HS-27A (cell line): Measurements from ENCODE around the gene MED16.

Experiments
- DNase-seq: peaks from one replicate; pipeline ENCODE4 v3.0.0-alpha.2; 2012; ENCODE audit warnings: low read depth, missing footprints

The MED16 gene

DNA sequence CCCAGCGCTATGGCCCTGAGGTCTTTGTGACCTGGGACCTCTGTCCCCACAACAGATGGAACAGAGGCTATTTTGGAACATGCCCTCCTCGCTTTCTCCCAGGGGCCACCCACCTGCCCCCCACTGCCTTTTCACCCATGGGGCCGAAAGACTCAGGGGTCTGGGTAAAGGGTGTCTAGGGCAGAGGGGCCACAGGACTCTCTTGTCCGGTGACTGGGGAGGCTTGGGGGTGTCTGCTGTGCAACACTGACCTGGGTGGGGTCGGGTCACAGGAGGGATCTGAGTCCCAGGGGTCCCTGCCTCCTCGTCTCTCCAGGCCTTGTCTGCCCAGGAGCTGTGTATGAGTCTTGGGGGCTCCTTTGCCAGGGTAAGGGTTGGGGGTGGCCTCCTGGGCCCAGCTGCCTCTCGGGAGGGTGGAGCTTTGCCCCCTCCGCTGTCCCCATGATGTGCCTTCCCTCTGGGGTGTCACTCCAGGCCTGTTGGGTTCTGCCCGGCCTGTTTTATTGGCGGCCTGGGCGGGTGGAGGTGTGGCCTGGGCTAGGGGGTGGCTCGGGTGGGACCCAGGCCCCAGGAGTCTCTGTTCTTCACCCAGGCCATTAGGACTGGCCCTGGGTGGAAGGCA is 34.9 kb upstream of the MED16 start:
- no peak for DNase-seq

DNA sequence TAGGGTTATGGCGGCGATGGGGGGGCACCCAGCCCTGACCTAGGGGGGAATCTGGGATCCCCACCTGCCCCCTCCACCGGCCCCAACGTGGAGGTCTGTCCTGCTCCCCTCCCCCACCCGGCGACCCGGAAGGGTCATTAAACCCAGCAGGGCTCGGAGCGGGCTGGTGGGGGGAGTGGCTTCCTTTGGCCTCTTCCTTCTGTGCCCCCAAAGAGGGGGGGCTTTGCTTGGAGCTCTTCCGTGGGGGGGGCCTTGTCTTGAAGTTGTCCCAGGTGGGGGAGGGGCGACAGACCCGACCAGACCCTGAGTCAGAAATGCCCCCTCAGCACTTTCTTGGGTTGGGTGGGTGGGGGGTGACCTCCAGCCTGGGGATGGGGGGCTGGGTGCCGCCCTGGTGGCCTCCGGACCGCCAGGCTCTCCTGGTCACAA is 34.4 kb upstream of the MED16 start:
- DNase-seq, result no peak

DNA sequence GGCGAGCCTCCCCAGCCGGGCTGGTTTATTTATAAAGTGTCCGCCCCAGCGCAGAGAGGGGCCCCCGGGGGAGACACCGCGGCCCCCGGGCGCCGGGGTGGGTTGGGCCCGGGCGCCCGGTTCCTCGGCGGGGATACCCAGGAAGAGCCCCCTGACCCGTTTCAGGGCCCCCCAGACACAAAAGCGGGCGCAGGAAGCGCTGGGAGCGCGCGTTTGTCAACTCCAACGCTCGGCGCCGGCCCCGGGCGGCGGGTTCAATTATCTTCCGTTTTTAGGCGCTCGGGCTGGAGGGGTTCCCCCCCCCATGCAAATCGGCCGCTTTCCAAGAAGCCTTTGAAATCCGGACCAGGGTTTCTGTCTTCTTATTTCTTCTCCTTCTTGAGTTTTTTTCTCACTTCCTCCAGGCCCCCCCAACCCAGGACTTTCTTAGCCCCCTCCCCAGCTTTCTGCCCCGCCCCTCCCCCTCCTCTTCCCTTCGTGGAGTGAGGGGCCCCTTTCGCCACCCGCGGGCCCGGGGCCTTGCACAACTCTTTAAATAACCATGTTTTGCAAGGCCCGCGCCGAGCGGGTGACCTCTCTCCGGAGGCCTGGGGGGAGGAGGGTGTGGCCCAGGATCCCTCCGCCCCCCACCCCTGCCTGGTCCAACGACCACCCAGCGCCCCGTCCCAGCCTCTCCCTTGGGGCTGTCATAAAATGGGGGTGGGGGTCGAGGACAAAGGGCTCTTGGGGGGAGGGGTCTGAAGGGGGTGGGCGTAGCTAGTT is 33.8 kb upstream of the MED16 start:
- DNase-seq, result no peak

DNA sequence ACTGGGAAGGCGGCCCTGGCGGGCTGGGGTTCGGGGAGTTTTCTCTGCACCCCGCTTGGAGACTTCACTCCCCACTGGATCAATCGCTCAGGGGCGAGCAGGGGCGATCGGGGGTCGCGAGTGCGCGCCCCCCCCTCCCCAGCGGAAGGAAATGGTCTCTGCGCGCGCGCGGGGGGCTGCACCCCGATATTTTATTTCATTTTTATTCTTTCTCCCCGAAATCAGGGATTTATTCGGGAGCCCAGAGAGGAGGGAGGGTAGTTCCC is 33.3 kb upstream of the MED16 start:
- no peak for DNase-seq

DNA sequence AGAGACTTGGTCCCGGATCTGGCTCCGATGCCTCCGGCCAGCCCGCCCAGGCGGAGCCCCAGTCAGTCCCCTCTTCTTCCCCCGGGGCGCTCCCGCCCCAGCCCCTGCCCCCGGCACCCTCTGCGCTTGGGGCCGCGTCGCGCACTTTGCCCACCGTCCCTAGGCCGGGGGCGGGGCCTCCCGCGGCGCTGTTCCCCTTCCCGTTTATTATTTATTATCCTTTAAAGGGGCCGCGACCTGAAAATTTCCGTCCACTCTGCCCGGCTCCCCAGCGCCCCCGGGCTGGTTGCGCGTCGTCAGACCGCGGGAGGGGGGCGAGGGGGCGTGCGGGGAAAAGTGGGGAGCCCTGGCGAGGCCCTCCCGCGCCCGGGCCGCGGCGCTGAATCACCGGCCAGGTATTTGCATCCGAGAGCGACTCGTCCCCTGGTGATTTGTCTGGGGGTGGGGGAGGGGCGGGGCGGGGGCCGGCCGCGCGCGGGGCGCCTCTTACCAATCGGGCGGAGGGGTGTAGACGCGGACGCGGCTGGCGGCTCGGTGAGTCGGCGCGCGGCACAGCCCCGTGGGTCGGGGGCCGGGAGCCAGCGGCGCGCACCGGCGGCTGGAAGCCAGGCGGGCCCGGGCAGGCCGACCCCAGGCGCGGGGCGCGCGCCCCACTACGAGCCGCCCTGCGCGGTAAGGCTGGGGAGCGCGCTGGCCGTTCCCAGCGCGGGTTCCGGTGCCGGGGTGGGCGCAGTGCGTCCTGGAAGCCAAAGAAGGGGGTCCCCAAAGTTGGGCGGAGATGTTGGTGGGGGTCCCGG is 32.7 kb upstream of the MED16 start, which contains the start of gene ARID3A:
ARID3A (plus strand) TSS at position 510 of the 797 bp plus-strand sequence. CDS start 3,494 bp downstream, outside the sequence.
- peak; percentile 66 for DNase-seq

DNA sequence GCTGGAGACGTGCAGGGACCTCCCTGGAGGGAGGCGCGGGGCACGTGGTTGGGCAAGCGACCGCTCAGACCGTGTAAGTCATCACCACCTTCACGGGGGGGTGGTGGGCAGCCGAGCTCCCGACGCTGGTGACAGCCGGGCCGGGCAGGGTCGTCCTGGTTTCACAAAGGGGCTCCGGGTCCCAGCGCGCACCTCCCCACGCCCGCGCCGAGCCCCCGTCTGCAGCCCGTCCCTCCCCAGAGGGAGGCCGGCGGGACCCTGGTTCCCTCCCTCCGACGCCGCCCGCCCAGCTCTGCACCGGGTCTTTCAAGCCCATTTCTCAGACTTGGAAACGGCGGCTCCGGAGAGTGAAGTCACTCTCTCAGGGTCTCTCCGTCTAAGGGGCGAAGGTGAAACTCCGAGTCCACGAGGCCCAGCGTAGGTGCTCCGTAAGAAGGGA is 32.1 kb upstream of the MED16 start:
- DNase-seq, result no peak

DNA sequence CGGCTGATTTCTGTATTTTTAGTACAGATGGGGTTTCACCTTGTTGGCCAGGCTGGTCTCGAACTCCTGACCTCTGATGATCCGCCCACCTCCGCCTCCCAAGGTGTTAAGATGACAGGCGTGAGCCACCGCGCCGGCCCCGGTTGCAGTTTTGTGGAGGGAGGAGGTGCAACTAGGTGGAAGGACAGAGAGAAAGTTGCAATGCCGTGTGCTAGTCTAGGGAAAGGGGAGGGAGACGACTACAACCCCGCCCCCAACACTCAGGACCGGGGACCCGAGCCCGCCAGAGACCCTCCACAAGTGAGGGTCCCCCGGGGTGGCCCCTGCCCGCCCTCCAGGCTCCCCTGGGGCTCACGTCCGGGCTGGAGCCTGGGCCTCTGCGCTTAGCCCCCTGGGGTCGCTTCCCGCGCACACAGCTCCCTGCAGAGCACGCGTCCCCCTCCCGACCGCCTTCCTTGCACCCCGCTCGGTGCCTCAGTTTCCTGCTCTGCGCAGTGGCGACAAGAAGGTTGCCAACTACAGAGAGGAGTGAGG is 31.6 kb upstream of the MED16 start:
- no peak for DNase-seq

DNA sequence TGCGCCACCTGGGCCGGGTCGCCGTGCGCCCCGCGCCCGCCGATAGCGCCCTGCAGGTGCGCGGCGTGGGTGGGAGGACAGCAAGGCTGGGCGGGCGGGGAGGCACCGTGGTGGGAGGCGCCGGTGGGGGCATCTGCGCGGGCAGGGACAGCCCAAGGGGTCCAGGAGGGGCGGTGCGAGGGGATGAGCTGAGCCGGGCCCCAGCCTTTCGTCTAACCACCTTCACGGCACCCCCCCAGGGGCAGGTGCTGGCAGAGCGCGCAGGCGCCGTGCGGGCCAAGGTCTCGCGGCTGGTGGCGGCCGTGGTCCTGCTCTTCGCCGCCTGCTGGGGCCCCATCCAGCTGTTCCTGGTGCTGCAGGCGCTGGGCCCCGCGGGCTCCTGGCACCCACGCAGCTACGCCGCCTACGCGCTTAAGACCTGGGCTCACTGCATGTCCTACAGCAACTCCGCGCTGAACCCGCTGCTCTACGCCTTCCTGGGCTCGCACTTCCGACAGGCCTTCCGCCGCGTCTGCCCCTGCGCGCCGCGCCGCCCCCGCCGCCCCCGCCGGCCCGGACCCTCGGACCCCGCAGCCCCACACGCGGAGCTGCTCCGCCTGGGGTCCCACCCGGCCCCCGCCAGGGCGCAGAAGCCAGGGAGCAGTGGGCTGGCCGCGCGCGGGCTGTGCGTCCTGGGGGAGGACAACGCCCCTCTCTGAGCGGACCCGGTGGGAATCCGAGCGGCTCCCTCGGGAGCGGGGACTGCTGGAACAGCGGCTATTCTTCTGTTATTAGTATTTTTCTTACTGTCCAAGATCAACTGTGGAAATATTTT is 27.3 kb upstream of the MED16 start:
- no peak for DNase-seq

DNA sequence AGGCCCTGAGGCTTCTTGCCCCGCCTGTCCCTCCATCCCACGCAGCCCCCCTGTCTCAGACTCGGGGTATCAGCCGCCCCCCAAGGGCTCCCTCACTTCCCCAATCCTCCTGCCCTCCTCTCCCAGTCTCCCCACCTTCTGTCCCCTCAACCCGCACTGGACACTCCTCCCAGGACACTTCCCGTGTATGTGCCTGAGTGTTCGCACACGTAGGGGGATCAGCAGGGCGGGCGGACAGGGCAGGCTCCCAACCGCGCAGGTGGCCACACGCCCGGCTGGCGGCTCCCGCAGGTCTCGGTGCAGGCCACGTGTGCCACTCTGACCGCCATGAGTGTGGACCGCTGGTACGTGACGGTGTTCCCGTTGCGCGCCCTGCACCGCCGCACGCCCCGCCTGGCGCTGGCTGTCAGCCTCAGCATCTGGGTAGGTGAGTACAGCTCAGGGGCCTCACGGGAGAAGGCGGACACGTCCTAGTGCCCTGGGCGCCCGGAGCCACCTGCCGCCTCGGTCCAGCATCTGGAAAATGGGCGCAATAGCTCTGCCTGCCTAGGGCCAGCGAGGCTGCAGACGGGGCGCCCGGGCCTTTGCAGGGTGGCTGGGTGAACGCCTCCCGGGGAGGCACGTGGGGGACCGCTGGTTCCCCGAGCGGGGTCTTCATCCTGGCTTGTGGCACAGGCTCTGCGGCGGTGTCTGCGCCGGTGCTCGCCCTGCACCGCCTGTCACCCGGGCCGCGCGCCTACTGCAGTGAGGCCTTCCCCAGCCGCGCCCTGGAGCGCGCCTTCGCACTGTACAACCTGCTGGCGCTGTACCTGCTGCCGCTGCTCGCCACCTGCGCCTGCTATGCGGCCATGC is 26.4 kb upstream of the MED16 start:
- DNase-seq, result no peak

DNA sequence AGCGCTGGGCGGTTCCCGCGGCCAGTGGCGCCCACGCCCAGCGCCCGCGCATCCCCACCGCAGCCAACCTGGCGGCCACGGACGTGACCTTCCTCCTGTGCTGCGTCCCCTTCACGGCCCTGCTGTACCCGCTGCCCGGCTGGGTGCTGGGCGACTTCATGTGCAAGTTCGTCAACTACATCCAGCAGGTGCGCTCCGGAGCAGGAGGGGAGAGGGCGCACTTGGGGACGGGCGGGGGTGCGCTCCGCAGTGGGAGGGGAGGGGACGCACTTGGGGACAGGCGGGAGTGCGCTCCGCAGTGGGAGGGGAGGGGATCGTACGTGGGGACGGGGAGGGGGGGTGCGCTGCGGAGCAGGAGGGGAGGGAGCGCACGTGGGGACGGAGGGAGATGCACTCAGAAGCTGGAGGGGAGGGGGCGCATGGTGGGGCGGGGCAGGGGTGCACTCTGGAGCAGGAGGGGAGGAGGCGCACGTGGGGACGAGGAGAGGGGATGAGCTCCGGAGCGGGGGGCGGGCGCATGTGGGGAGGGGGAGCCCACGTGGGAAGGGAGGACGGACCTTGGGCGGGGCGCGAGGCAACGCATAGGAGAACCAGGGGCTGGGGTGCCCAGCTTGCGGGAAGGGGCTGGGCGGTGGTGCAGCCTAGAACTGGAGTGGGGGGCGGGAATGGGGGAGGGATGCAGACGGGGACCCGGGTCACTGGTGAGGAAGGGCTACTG is 25.7 kb upstream of the MED16 start:
- DNase-seq, result no peak

DNA sequence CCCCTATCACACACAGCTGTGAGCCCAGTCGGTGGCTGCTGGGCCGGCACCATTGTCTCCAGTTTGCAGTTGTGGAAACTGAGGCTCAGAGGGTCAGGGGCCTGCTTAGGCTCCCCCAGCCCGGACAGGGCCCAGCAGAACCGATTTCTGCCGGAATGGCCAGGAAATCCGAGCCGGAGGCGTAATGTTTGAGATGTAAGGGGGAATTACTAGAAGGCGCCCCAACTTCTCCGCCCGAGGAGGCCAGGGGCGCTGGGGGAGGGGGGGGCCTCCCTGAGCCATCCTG is 25.1 kb upstream of the MED16 start:
- DNase-seq, result no peak

DNA sequence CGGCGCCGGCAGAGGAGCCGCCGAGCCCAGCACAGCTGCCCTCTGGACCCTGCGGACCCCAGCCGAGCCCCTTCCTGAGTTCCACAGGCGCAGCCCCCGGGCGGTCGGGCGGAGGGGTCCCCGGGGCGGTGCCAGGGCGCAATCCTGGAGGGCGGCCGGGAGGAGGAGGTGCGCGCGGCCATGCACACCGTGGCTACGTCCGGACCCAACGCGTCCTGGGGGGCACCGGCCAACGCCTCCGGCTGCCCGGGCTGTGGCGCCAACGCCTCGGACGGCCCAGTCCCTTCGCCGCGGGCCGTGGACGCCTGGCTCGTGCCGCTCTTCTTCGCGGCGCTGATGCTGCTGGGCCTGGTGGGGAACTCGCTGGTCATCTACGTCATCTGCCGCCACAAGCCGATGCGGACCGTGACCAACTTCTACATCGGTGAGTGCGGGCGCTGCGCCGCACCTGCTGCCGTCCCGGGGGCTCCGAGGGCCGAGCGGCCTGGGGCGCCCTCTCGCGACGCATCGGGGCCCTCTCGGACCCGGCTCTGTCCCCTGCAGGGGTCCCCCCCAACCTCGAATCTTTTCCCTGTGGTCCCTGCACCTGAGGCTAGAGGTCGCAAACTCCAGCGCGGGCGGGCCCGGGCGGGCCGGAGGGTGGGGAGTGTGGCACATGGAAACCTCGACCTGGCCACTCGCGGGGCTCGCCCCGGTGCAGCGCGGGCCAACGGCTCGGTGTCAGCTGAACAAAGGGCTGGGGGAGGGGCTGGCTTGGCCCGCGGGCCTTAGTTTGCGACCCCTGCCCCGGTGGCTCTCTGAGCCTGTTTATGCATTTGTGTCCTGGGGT is 24.6 kb upstream of the MED16 start, which contains the start of gene KISS1R:
KISS1R (plus strand) TSS at position 11 of the 829 bp plus-strand sequence; CDS start at position 181, 170 bp downstream.
- no peak for DNase-seq

DNA sequence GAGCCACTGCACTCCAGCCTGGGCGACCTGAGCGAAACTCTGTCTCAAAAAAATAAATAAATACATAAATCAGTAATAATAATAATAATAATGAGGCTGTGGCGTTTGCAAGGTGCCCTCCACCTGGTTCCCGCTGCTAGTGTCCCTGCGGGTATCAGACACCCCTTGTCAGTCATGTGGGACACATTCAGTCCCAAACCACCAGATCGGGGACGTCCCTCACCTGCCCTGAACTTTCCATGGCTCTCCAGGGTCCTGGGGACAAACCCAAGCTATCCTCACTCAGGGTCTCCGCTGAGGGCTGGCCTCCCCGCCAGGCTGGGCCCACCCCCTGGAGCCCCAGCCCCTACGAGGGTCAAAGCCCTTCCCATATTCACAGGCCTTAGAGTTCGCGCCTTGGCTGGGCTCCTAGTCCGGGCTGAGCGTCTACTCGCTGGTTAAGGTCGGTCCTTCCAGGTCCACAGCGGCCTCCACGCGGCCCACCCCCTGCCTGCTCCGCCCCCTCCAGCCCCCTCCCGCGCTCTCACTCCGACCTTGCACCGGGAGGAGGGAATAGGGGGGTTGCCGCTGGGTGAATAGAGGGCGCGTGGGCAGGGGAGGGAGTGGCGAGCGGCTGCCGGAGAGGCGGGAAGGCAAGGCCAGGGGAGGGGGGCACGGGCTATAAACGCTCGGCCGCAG is 23.8 kb upstream of the MED16 start:
- no peak for DNase-seq

DNA sequence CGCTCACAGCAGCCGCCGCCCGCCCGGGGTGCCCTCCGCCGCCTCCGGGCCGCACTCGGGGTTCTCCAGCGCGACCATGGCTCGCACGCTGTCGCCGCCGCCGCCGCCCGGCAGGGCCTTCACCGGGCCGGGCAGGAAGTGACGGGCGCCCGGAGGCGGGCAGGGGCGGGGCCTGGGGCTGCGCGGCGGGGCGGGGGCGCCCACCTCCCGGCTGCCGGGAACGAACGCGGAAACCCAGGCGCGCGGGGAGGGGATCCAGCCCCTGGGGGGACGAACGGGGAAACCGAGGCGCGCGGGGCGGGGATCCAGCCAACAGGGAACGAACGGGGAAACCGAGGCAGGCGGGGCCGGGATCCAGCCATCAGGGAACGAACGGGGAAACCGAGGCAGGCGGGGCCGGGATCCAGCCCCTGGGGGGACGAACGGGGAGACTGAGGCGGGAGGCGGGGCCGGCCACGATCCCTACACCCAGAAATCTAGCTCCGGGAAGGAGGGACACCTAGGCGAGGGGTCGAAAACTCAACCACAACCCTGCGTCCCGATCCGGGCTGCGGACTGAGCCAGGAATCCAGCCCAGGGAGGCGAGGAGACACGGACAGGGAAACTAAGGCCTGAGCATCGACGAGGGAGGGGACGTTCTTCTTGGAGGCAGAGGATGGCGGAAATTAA is 20.2 kb upstream of the MED16 start, which contains the start of gene R3HDM4:
R3HDM4 (minus strand) TSS at position 140 of the 669 bp plus-strand sequence; CDS start at position 78, 62 bp downstream.
- DNase-seq, result no peak

DNA sequence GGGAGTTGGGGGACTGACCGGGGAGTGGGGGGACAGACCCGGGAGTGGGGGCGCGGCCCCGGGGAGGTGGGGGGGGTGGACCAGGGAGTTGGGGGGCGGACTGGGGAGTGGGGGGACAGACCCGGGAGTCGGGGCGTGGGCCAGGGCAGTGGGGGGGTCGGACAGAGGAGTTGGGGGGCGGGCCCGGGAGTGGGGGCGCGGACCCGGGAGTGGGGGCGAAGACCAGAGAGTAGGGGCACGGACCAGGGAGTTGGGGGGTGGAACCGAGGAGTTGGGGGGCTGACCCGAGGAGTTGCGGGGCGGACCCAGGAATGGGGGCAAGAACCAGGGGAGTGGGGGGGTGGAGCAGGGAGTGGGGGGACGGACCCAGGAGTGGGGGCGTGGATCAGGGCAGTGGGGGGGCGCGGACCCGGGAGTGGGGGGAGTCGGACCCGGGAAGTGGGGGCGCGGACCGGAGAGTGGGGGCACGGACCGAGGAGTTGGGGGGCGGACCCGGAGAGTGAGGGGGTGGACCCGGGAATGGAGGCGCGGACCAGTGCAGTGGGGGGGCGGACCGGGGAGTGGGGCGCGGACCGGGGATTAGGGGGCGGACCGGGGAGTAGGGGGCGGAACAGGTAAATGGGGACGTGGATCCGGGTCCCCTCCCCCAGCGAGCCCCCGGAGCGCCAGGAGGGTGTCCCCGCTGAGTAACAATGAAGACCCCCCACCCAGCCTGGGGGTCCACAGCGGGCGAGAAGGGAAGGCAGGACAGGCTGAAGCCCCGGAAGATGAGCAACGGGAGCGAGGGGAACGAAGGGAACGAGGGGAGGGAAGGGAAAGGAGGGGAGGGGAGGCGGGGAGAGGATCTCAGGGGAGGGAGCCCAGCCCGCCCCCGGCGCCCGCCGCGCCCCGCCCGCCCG is 19.4 kb upstream of the MED16 start:
- DNase-seq, result no peak

DNA sequence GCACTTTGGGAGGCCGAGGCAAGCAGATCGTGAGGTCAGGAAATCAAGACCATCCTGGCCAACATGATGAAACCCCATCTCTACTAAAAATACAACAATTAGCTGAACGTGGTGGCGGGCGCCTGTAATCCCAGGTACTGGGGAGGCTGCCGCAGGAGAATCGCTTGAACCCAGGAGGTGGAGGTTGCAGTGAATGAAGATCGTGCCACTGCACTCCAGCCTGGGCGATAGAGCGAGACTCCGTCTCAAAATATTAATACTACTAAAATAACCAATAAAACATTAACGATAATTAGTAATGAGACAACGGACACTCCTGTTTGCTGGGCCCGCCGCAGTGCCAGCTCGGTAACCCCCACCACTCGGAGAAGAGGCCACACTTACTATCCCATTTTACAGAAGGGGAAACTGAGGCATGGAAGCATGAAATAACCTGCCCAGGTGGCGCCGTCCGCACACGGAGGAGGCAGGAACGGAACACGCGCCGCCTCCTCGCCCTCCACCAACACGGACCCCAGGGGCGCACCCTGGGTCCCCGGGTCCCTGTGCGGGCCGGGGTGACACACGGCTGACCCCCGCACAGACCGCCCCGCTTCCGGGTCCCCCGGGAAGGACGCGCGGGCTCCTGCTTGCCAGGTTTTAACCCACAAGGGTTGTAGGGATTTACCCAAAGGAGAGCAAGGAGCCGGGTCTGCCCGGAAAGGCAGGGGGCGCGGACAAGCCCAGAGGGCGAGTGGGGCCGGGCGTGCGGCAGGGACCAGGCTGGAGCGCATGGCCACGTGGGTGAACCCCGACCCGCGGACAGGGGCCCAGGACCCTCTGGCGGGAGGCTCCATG is 18.4 kb upstream of the MED16 start:
- no peak for DNase-seq
